ENCODE results near the gene GTPBP6. TPM values are rescaled to one million over a fixed set of nuclear protein-coding genes. Genes with fewer than 3 reads are reported as not detected.
"Not testable (repeated sequence)": the region's sequence is repeated elsewhere in the genome, so short reads cannot be mapped to it uniquely, and the experiment has no call there.

GTPBP6 gene
- total RNA-seq, 1 donor from 2014 or later, result 75.6 TPM

DNA sequence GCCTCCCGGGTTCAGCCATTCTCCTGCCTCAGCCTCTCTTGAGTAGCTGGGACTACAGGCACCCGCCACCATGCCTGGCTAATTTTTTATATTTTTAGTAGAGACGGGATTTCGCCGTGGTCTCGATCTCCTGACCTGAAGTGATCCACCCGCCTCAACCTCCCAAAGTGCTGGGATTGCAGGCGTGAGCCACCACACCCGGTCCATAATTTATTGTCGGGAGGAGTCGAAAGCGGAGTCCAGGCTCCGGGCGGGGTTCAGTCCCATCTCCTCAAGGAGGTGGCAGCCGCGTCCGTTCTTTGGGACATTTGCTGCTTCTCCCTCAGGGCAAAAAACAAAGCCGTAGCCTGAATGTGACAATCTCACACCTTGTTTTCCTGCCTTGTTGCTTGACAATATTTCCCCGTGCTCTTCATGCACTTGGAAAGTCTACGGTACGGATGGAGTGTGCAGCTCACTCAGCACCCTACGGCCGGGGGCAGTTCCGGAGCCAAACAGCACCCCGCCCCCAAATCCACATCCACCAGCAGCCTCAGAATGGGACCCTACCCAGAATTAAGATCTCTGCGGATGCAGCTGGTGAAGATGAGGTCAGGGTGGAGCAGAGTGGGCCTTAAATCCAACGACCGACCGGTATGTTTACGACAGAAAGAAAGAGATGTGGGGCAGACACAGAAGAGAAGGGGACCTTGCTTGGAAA, 9.6 kb downstream of the GTPBP6 start:
- H3K27ac Mint-ChIP-seq, result no peak overlapping the region
- no peaks in the 10 kb centered on the region for H3K9me3 Mint-ChIP-seq
- TF ChIP-seq, protein P1, sequence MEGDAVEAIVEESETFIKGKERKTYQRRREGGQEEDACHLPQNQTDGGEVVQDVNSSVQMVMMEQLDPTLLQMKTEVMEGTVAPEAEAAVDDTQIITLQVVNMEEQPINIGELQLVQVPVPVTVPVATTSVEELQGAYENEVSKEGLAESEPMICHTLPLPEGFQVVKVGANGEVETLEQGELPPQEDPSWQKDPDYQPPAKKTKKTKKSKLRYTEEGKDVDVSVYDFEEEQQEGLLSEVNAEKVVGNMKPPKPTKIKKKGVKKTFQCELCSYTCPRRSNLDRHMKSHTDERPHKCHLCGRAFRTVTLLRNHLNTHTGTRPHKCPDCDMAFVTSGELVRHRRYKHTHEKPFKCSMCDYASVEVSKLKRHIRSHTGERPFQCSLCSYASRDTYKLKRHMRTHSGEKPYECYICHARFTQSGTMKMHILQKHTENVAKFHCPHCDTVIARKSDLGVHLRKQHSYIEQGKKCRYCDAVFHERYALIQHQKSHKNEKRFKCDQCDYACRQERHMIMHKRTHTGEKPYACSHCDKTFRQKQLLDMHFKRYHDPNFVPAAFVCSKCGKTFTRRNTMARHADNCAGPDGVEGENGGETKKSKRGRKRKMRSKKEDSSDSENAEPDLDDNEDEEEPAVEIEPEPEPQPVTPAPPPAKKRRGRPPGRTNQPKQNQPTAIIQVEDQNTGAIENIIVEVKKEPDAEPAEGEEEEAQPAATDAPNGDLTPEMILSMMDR (IDR thresholded peaks at IDR 0.05), result no peak
- ATAC-seq (ENCODE audit: low read depth), result no peak
- DNase-seq, result no peak
- H3K4me3 Mint-ChIP-seq, result no peak overlapping the region
- peaks cover 76% of the 10 kb centered on the region for H3K36me3 Mint-ChIP-seq (ENCODE audit: low read depth)
- CTCF ChIA-PET, result no interaction called here
- intact Hi-C loops (cut with micrococcal nuclease), result no loop called here
- POLR2A ChIA-PET, result no interaction called here
- no peaks in the 10 kb centered on the region for H3K27me3 Mint-ChIP-seq
- H3K4me1 Mint-ChIP-seq, result no peaks in the 10 kb centered on the region

DNA sequence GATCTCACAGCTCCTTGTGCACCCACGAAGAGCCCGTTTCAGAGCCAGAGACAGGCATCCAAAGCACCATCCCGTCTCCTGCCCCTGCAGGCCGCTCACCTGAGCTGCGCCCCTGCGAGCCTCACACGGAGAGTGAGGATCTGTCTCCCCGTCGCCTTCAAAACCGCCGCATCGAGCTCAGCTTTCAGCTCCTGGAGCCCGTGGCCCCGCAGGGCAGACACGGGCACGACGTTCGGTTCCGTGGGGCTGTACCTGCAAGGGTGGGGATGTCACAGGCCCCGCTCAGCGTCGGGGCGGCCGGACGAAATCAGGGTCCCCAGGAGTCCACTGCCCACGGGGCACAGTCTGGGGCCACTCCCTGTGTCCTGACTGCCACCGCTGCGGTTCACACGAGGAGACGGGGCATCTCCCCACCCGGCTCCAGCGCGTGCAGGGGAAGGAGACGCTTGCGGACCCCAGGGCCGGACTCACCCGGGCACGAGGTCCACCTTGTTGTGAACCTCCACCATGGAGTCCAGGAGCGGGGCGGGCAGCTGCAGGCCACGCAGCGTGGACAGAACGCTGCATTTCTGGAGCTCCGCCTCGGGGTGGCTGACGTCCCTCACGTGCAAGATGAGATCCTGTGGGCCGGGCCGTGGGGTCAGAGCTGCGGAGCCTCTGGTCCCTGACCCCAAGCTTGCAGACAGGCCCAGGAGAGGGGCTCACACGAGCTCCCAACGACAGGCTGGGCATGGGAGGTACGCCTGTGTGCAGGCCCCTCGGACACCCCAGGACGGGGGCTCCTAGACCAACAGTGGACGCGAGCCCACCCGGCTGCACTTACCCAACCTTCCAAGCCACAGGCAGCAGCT, 11.1 kb downstream of the GTPBP6 start:
- H3K36me3 Mint-ChIP-seq (ENCODE audit: low read depth), result peaks cover 72% of the 10 kb centered on the region
- CTCF ChIA-PET, result no interaction called here
- H3K9me3 Mint-ChIP-seq, result no peaks in the 10 kb centered on the region
- intact Hi-C loops (cut with micrococcal nuclease), result no loop called here
- H3K4me3 Mint-ChIP-seq, result no peak overlapping the region
- TF ChIP-seq, protein P1 (IDR thresholded peaks at IDR 0.05), result no peak
- POLR2A ChIA-PET, result no interaction called here
- H3K4me1 Mint-ChIP-seq, result no peaks in the 10 kb centered on the region
- no peak overlapping the region for H3K27ac Mint-ChIP-seq
- ATAC-seq (ENCODE audit: low read depth), result no peak
- H3K27me3 Mint-ChIP-seq, result no peaks in the 10 kb centered on the region
- DNase-seq, result no peak

DNA sequence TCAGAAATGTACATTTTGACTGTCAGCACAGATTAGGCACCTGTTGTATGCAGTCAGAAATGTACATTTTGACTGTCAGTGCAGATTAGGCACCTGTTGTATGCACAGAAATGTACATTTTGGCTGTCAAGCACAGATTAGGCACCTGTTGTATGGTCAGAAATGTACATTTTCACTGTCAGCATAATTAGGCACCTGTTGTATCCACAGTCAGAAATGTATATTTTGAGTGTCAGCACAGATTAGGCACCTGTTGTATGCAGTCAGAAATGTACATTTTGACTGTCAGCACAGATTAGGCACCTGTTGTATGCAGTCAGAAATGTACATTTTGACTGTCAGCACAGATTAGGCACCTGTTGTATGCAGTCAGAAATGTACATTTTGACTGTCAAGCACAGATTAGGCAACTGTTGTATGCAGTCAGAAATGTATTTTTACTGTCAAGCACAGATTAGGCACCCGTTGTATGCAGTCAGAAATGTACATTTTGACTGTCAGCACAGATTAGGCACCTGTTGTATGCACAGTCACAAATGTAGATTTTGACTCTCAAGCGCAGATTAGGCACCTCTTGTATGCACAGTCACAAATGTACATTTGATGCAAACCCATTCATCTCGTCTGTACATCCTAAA, 11.9 kb downstream of the GTPBP6 start:
- H3K36me3 Mint-ChIP-seq (ENCODE audit: low read depth), result peaks cover 73% of the 10 kb centered on the region
- H3K27me3 Mint-ChIP-seq; intact Hi-C loops (cut with micrococcal nuclease); DNase-seq; H3K4me3 Mint-ChIP-seq; H3K9me3 Mint-ChIP-seq; H3K4me1 Mint-ChIP-seq; H3K27ac Mint-ChIP-seq; ATAC-seq (ENCODE audit: low read depth); CTCF ChIA-PET; POLR2A ChIA-PET: not testable (repeated sequence)

DNA sequence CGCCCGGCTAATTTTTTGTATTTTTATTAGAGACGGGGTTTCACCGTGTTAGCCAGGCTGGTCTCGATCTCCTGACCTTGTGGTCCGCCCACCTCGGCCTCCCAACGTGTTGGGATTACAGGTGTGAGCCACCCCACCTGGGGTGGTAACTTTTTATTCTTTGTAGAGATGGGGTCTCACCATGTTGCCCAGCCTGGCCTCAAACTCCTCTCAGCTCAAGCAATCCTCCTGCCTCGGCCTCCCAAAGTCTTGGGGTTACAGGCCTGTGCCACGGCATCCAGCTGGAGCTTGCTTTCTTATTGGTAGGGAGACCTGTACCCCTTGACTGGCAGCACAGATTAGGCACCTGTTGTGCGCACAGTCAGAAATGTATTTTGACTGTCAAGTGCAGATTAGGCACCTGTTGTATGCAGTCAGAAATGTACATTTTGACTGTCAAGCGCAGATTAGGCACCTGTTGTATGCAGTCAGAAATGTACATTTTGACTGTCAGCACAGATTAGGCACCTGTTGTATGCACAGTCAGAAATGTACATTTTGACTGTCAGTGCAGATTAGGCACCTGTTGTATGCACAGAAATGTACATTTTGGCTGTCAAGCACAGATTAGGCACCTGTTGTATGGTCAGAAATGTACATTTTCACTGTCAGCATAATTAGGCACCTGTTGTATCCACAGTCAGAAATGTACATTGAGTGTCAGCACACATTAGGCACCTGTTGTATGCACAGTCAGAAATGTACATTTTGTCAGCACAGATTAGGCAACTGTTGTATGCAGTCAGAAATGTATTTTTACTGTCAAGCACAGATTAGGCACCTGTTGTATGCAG, 12.6 kb downstream of the GTPBP6 start:
- intact Hi-C loops (cut with micrococcal nuclease), result not testable (repeated sequence)

DNA sequence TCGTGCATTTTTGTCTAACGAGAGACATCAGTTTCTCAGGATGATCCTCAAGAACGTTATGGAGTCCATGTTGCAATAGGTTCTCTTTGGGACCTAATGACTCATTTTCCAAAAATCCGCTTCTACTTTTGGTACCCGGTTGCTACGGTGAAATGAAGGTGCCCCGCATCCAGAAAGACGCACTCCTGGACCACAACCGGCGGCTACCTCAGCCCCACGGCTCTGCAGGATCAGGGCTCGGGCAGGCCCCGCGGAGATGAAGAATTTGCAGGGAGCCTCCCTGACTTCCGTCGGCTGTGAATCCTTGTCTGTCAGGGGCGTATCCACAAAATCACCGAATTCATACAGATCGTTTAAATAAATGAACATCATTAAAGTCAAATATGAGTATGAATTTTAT, 15.6 kb downstream of the GTPBP6 start:
- no peak overlapping the region for H3K4me3 Mint-ChIP-seq
- intact Hi-C loops (cut with micrococcal nuclease), result no loop called here
- ATAC-seq (ENCODE audit: low read depth) (no peak), DNase-seq (no peak)
- no peaks in the 10 kb centered on the region for H3K27me3 Mint-ChIP-seq
- no peaks in the 10 kb centered on the region for H3K4me1 Mint-ChIP-seq
- H3K9me3 Mint-ChIP-seq, result no peaks in the 10 kb centered on the region
- H3K27ac Mint-ChIP-seq, result no peak overlapping the region
- TF ChIP-seq, protein P1 (IDR thresholded peaks at IDR 0.05), result no peak
- peaks cover 69% of the 10 kb centered on the region for H3K36me3 Mint-ChIP-seq (ENCODE audit: low read depth)
- ChIA-PET POLR2A (no interaction called here), CTCF (no interaction called here)

More for the DNA sequence above, 12.6 kb downstream of the GTPBP6 start:
- DNase-seq; H3K27me3 Mint-ChIP-seq; ATAC-seq (ENCODE audit: low read depth); POLR2A ChIA-PET; CTCF ChIA-PET; H3K9me3 Mint-ChIP-seq; H3K27ac Mint-ChIP-seq; H3K4me3 Mint-ChIP-seq; H3K4me1 Mint-ChIP-seq: not testable (repeated sequence)
- peaks cover 73% of the 10 kb centered on the region for H3K36me3 Mint-ChIP-seq (ENCODE audit: low read depth)

Measured in activated B cell treated with CpG ODN at 0.5 μM for 24 hours (primary cell).